ENCODE results near the gene MORN1.

MORN1 gene

GRCh38 chr1:2286923-2287322, 104.4 kb downstream of the MORN1 start:
- H3K9me2 ChIP-seq (replicated peaks; ENCODE audit: insufficient read depth, low read length): no peaks in the 10 kb centered on the region
- H3K27ac ChIP-seq (ENCODE audit: low read depth, low read length): no peak overlapping the region
- TF ChIP-seq, protein P1, sequence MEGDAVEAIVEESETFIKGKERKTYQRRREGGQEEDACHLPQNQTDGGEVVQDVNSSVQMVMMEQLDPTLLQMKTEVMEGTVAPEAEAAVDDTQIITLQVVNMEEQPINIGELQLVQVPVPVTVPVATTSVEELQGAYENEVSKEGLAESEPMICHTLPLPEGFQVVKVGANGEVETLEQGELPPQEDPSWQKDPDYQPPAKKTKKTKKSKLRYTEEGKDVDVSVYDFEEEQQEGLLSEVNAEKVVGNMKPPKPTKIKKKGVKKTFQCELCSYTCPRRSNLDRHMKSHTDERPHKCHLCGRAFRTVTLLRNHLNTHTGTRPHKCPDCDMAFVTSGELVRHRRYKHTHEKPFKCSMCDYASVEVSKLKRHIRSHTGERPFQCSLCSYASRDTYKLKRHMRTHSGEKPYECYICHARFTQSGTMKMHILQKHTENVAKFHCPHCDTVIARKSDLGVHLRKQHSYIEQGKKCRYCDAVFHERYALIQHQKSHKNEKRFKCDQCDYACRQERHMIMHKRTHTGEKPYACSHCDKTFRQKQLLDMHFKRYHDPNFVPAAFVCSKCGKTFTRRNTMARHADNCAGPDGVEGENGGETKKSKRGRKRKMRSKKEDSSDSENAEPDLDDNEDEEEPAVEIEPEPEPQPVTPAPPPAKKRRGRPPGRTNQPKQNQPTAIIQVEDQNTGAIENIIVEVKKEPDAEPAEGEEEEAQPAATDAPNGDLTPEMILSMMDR (IDR thresholded peaks at IDR 0.05; ENCODE audit: insufficient read depth, low read length, poor library complexity, severe bottlenecking): no peak
- TF ChIP-seq EZH2phosphoT487 (conservative IDR thresholded peaks at IDR 0.05; ENCODE audit: low read length): no peak
- H3K9me3 ChIP-seq (ENCODE audit: insufficient read depth, low read length): no peaks in the 10 kb centered on the region
- H3K27me3 ChIP-seq (ENCODE audit: low read length): no peaks in the 10 kb centered on the region
- H4K20me1 ChIP-seq (ENCODE audit: low read depth, low read length): no peaks in the 10 kb centered on the region; the same call in 1 of the 2 replicates
- H3K4me3 ChIP-seq (ENCODE audit: insufficient read depth, low read length, poor library complexity, severe bottlenecking): no peak overlapping the region
- no peak overlapping the region for H2AFZ ChIP-seq (ENCODE audit: low read depth, low read length, severe bottlenecking)
- no peaks in the 10 kb centered on the region for H3F3A ChIP-seq (ENCODE audit: insufficient read depth)
- H3K4me2 ChIP-seq (ENCODE audit: low read depth, low read length, poor library complexity, severe bottlenecking): no peak overlapping the region
- no peaks in the 10 kb centered on the region for H3K36me3 ChIP-seq (ENCODE audit: low read length)
- H3K79me2 ChIP-seq (ENCODE audit: insufficient read depth, low read length): no peaks in the 10 kb centered on the region
- H3K9ac ChIP-seq (ENCODE audit: low read length): no peak overlapping the region

GRCh38 chr1:2284932-2285331, 106.4 kb downstream of the MORN1 start:
- Histone ChIP-seq H3K4me2 (ENCODE audit: low read depth, low read length, poor library complexity, severe bottlenecking) (no peak overlapping the region), H3K27me3 (ENCODE audit: low read length) (no peaks in the 10 kb centered on the region), H3K9me2 (replicated peaks; ENCODE audit: insufficient read depth, low read length) (no peaks in the 10 kb centered on the region), H3K4me3 (ENCODE audit: insufficient read depth, low read length, poor library complexity, severe bottlenecking) (no peak overlapping the region), H3K9ac (ENCODE audit: low read length) (no peak overlapping the region), H3K36me3 (ENCODE audit: low read length) (no peaks in the 10 kb centered on the region), H4K20me1 (ENCODE audit: low read depth, low read length) (no peaks in the 10 kb centered on the region; the same call in 1 of the 2 replicates), H3K79me2 (ENCODE audit: insufficient read depth, low read length) (no peaks in the 10 kb centered on the region), H2AFZ (ENCODE audit: low read depth, low read length, severe bottlenecking) (no peak overlapping the region), H3K27ac (ENCODE audit: low read depth, low read length) (no peak overlapping the region), H3F3A (ENCODE audit: insufficient read depth) (no peaks in the 10 kb centered on the region), H3K9me3 (ENCODE audit: insufficient read depth, low read length) (no peaks in the 10 kb centered on the region)
- TF ChIP-seq, protein P1 (IDR thresholded peaks at IDR 0.05; ENCODE audit: insufficient read depth, low read length, poor library complexity, severe bottlenecking): no peak
- no peak for TF ChIP-seq EZH2phosphoT487 (conservative IDR thresholded peaks at IDR 0.05; ENCODE audit: low read length)

- Histone ChIP-seq H3K27me3 (ENCODE audit: low read length) (no peaks in the 10 kb centered on the region), H4K20me1 (ENCODE audit: low read depth, low read length) (no peaks in the 10 kb centered on the region; the same call in 1 of the 2 replicates), H3K4me3 (ENCODE audit: insufficient read depth, low read length, poor library complexity, severe bottlenecking) (no peak overlapping the region), H3K79me2 (ENCODE audit: insufficient read depth, low read length) (no peaks in the 10 kb centered on the region), H3F3A (ENCODE audit: insufficient read depth) (no peaks in the 10 kb centered on the region), H3K9me3 (ENCODE audit: insufficient read depth, low read length) (no peaks in the 10 kb centered on the region), H3K4me2 (ENCODE audit: low read depth, low read length, poor library complexity, severe bottlenecking) (no peak overlapping the region), H3K9ac (ENCODE audit: low read length) (no peak overlapping the region), H3K36me3 (ENCODE audit: low read length) (no peaks in the 10 kb centered on the region), H3K27ac (ENCODE audit: low read depth, low read length) (no peak overlapping the region), H2AFZ (ENCODE audit: low read depth, low read length, severe bottlenecking) (no peak overlapping the region), H3K9me2 (replicated peaks; ENCODE audit: insufficient read depth, low read length) (no peaks in the 10 kb centered on the region)
- TF ChIP-seq, protein P1 (IDR thresholded peaks at IDR 0.05; ENCODE audit: insufficient read depth, low read length, poor library complexity, severe bottlenecking): no peak
- TF ChIP-seq EZH2phosphoT487 (conservative IDR thresholded peaks at IDR 0.05; ENCODE audit: low read length): no peak
Measured at GRCh38 chr1:2283991-2284895, 107.1 kb downstream of the MORN1 start.
